ENCODE results near the gene ALOXE3. TPM values are rescaled to one million over a fixed set of nuclear protein-coding genes. Genes with fewer than 3 reads are reported as not detected.

Gene ALOXE3
- total RNA-seq, 2 experiments from 2014 or later: 0.81 to 0.91 TPM

GRCh38 chr17:8060274-8060673 is 58.0 kb downstream of the ALOXE3 start:
- H3K27ac ChIP-seq (ENCODE audit: low read depth in 1 of 2, low read length in 2 of 2): no peak overlapping the region
- H3K27me3 Mint-ChIP-seq: peaks cover 77% of the 10 kb centered on the region
- peaks cover 15% of the 10 kb centered on the region for H3K4me1 ChIP-seq (ENCODE audit: insufficient read depth, low read length)
- peaks cover 20 to 58% of the 10 kb centered on the region in 2 experiments for H3K27me3 ChIP-seq (ENCODE audit: control insufficient read depth in 1 of 2, insufficient read depth in 2 of 2, low read length in 2 of 2)
- no peaks in the 10 kb centered on the region for H3K4me1 Mint-ChIP-seq (ENCODE audit: low read depth)
- no peaks in the 10 kb centered on the region for H3K9me3 ChIP-seq (ENCODE audit: control insufficient read depth in 1 of 2, insufficient read depth in 1 of 2, low read length in 2 of 2)
- ChIA-PET CTCF (interaction anchor here (0.7 to 5.0 kb wide), 17 partner anchors 9 to 725 kb away, joined by 3 to 59 read pairs (median 3); partner anchors contain the start of gene PER1), POLR2A (interaction anchor here (1.0 to 1.2 kb wide), 5 partner anchors 13 to 162 kb away, joined by 3 to 9 read pairs (median 3); partner anchors contain the start of gene BORCS6)
- TF ChIP-seq CTCF (IDR thresholded peaks at IDR 0.05): peak; percentile 86
- H3K9me3 Mint-ChIP-seq: no peaks in the 10 kb centered on the region
- no peak overlapping the region for H3K4me3 ChIP-seq (ENCODE audit: low read length)
- DNase-seq (peak in 13 of 14 experiments; percentile 26 to 85 (median 48)), ATAC-seq (ENCODE audit: poor library complexity) (peak; percentile 58)
- no peaks in the 10 kb centered on the region for H3K36me3 ChIP-seq (ENCODE audit: insufficient read depth, low read length)
- no peak overlapping the region for H3K4me3 Mint-ChIP-seq
- intact Hi-C loops (cut with DNase I, micrococcal nuclease): loop anchor here (1.0 to 10.0 kb wide), 6 partner anchors 50 to 937 kb away; no protein-coding TSS in a partner anchor
- H3K36me3 Mint-ChIP-seq (ENCODE audit: low read depth): no peaks in the 10 kb centered on the region
- no peak overlapping the region for H3K27ac Mint-ChIP-seq

- Mint-ChIP-seq H3K36me3 (ENCODE audit: low read depth) (no peaks in the 10 kb centered on the region), H3K9me3 (no peaks in the 10 kb centered on the region), H3K4me3 (no peak overlapping the region), H3K27ac (no peak overlapping the region), H3K27me3 (peaks cover 69% of the 10 kb centered on the region), H3K4me1 (ENCODE audit: low read depth) (no peaks in the 10 kb centered on the region)
- Histone ChIP-seq H3K27ac (ENCODE audit: low read depth in 1 of 2, low read length in 2 of 2) (no peak overlapping the region), H3K27me3 (ENCODE audit: control insufficient read depth in 1 of 2, insufficient read depth in 2 of 2, low read length in 2 of 2) (peaks cover 15 to 50% of the 10 kb centered on the region in 2 experiments), H3K4me1 (ENCODE audit: insufficient read depth, low read length) (peaks cover 15% of the 10 kb centered on the region), H3K9me3 (ENCODE audit: control insufficient read depth in 1 of 2, insufficient read depth in 1 of 2, low read length in 2 of 2) (no peaks in the 10 kb centered on the region), H3K36me3 (ENCODE audit: insufficient read depth, low read length) (no peaks in the 10 kb centered on the region), H3K4me3 (ENCODE audit: low read length) (no peak overlapping the region)
- intact Hi-C loops (cut with DNase I, micrococcal nuclease): loop anchor here (5.0 to 10.0 kb wide), 3 partner anchors 74 to 728 kb away; no protein-coding TSS in a partner anchor
- ATAC-seq (ENCODE audit: poor library complexity) (no peak), DNase-seq (no peak)
- POLR2A ChIA-PET: no interaction called here
- no peak for TF ChIP-seq CTCF (IDR thresholded peaks at IDR 0.05)
- CTCF ChIA-PET: interaction anchor here (1.8 to 5.0 kb wide), 4 partner anchors 15 to 146 kb away, joined by 10 to 59 read pairs (median 18); no protein-coding TSS in a partner anchor
These were observed 59.2 kb downstream of the ALOXE3 start for GRCh38 chr17:8059131-8059530.

- Mint-ChIP-seq H3K36me3 (ENCODE audit: low read depth) (no peaks in the 10 kb centered on the region), H3K4me3 (no peak overlapping the region), H3K27me3 (peaks cover 58% of the 10 kb centered on the region), H3K9me3 (no peaks in the 10 kb centered on the region), H3K27ac (no peak overlapping the region), H3K4me1 (ENCODE audit: low read depth) (no peaks in the 10 kb centered on the region)
- Histone ChIP-seq H3K27ac (ENCODE audit: low read depth in 1 of 2, low read length in 2 of 2) (no peak overlapping the region), H3K9me3 (ENCODE audit: control insufficient read depth in 1 of 2, insufficient read depth in 1 of 2, low read length in 2 of 2) (no peaks in the 10 kb centered on the region), H3K4me3 (ENCODE audit: low read length) (no peak overlapping the region), H3K27me3 (ENCODE audit: control insufficient read depth in 1 of 2, insufficient read depth in 2 of 2, low read length in 2 of 2) (peaks cover 5 to 38% of the 10 kb centered on the region in 2 experiments), H3K36me3 (ENCODE audit: insufficient read depth, low read length) (no peaks in the 10 kb centered on the region), H3K4me1 (ENCODE audit: insufficient read depth, low read length) (peaks cover 15% of the 10 kb centered on the region)
- ChIA-PET POLR2A (no interaction called here), CTCF (interaction anchor here (0.7 to 2.5 kb wide), 13 partner anchors 16 to 314 kb away, joined by 3 to 19 read pairs (median 5); partner anchors contain the start of genes CNTROB, RNF227 and TRAPPC1)
- ATAC-seq (ENCODE audit: poor library complexity) (peak; percentile 96), DNase-seq (peak in 11 of 14 experiments; percentile 19 to 83 (median 35))
- intact Hi-C loops (cut with DNase I, micrococcal nuclease): loop anchor here (1.0 to 10.0 kb wide), 10 partner anchors 41 to 730 kb away; no protein-coding TSS in a partner anchor
- TF ChIP-seq CTCF (IDR thresholded peaks at IDR 0.05): peak; percentile 71
These were observed 60.6 kb downstream of the ALOXE3 start for GRCh38 chr17:8057691-8058114.
